ENCODE measurements around the gene ARSD.

DNA sequence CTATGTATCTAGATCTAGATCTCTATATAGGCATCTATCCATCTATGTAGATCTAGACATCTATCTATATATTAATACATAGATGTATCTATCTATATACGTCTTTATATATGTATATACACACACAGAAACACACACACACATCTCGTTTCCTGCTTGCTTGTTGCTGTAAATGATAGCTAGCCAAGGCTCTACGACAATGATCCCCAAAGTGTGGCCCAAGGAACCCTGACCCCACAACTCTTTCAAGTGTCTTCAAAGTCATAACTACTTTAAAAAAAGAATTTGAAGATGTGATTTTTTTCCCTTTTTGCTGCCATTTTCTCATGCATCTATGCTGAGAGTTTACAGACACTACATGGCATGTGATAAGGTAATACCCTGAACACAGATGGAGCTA lies 71.6 kb downstream of the ARSD start:
- TF ChIP-seq GATA3 (IDR thresholded peaks at IDR 0.05; ENCODE audit: low read depth, low read length) (no peak), GATA2 (IDR thresholded peaks at IDR 0.05; ENCODE audit: low read depth, low read length) (no peak)

Data from SH-SY5Y (cell line).